KOPT-K1 (cell line): ENCODE results near the gene PIK3CD.
"Not testable (repeated sequence)": the region's sequence is repeated elsewhere in the genome, so short reads cannot be mapped to it uniquely, and the experiment has no call there.

Experiments used
- H3K27ac ChIP-seq: fragments of 200-600 bp; sonication (generic); 2 replicates; pipeline ENCODE4 v1.5.1; 2016; ENCODE audit warnings: antibody characterized with exemption, mild to moderate bottlenecking, low read depth, low read length; ENCODE audit not compliant: poor library complexity, severe bottlenecking
- H3K36me3 ChIP-seq: fragments of 200-600 bp; sonication (generic); 2 replicates; pipeline ENCODE4 v1.5.1; 2017; ENCODE audit warnings: antibody characterized with exemption, mild to moderate bottlenecking, low read length, moderate library complexity; ENCODE audit not compliant: insufficient read depth
- H3K9me3 ChIP-seq: fragments of 200-600 bp; sonication (generic); 2 replicates; pipeline ENCODE4 v1.5.1; 2017; ENCODE audit warnings: antibody characterized with exemption, low read length, mild to moderate bottlenecking; ENCODE audit not compliant: insufficient read depth, poor library complexity, severe bottlenecking

PIK3CD gene

GRCh38 chr1:9658199-9658598 is 6.7 kb downstream of the PIK3CD start:
- no peak overlapping the region for H3K27ac ChIP-seq
- H3K36me3 ChIP-seq = peaks cover 21% of the 10 kb centered on the region
- H3K9me3 ChIP-seq = no peaks in the 10 kb centered on the region

DNA sequence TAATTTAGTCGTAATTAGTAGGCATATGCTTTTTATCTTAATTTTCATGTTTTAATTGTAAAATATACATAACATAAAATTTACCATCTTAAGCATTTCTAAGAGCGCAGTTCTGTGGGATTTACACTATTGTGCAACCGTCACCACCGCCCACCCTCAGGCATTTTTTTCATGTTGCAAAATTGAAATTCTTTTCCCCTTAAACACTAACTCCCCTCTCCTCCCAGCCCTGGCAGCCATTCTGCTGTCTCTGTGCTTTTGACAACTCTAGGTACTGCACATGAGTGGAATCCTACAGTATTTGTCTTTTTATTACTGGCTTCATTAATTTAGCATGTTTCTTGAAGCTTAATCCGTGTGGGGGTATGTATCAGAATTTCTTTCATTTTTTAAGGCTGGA is 7.8 kb downstream of the PIK3CD start:
- H3K9me3 ChIP-seq = no peaks in the 10 kb centered on the region
- peaks cover 23% of the 10 kb centered on the region for H3K36me3 ChIP-seq
- no peak overlapping the region for H3K27ac ChIP-seq

DNA sequence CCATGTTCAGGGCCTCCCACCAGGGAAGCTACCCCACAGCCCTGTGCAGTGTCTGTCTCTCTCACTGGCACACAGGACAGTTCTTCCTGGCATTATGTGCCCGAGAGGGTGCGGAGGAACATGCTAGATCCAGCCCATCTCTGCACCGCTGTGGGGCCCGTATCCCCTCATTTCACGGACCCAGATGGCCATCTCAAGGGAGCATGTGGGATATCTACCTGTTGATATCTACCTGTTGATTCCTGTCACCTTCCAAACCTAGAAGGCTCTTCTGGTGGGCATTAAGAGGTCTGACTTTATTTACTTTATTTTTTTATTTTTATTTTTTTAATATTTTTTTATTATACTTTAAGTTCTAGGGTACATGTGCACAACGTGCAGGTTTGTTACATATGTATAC is 11.7 kb downstream of the PIK3CD start:
- Histone ChIP-seq H3K9me3 (no peaks in the 10 kb centered on the region), H3K36me3 (peaks cover 43% of the 10 kb centered on the region), H3K27ac (no peak overlapping the region)

GRCh38 chr1:9665193-9665592 is 13.7 kb downstream of the PIK3CD start:
- peaks cover 53% of the 10 kb centered on the region for H3K36me3 ChIP-seq
- no peaks in the 10 kb centered on the region for H3K9me3 ChIP-seq
- H3K27ac ChIP-seq = no peak overlapping the region

GRCh38 chr1:9668080-9668479 is 16.5 kb downstream of the PIK3CD start:
- H3K9me3 ChIP-seq = no peaks in the 10 kb centered on the region
- no peak overlapping the region for H3K27ac ChIP-seq
- H3K36me3 ChIP-seq = peaks cover 70% of the 10 kb centered on the region

- Histone ChIP-seq H3K9me3 (no peaks in the 10 kb centered on the region), H3K27ac (no peak overlapping the region), H3K36me3 (peaks cover 70% of the 10 kb centered on the region)
These were observed 18.6 kb downstream of the PIK3CD start for GRCh38 chr1:9670085-9670484.

GRCh38 chr1:9671377-9672140 is 20.0 kb downstream of the PIK3CD start:
- peaks cover 73% of the 10 kb centered on the region for H3K36me3 ChIP-seq
- H3K9me3 ChIP-seq = no peaks in the 10 kb centered on the region
- no peak overlapping the region for H3K27ac ChIP-seq

DNA sequence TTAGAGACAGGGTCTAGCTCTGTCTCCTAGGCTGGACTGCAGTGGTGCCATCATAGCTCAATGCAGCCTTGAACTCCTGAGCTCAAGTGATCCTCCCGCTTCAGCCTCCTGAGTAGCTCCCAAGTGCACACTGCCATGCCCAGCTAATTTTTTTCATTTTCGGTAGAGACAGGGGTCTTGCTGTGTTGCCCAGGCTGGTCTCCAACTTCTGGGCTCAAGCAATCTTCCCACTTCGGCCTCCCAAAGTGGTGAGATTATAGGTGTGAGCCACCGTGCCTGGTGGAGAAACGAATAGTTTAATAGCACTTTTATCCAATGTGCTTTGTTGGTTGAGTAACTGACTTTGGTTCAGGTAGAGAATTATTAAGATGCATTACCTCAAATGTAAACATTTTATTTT is 20.9 kb downstream of the PIK3CD start:
- H3K36me3 ChIP-seq = peaks cover 69% of the 10 kb centered on the region
- H3K27ac ChIP-seq = no peak overlapping the region
- no peaks in the 10 kb centered on the region for H3K9me3 ChIP-seq

GRCh38 chr1:9675393-9675792 is 23.9 kb downstream of the PIK3CD start:
- H3K9me3 ChIP-seq = no peaks in the 10 kb centered on the region
- peaks cover 44% of the 10 kb centered on the region for H3K36me3 ChIP-seq
- H3K27ac ChIP-seq = no peak overlapping the region

- peaks cover 37% of the 10 kb centered on the region for H3K36me3 ChIP-seq
- H3K27ac ChIP-seq = peak overlapping the region; percentile 9
- H3K9me3 ChIP-seq = not testable (repeated sequence)
These were observed 24.6 kb downstream of the PIK3CD start for GRCh38 chr1:9676128-9676527.

DNA sequence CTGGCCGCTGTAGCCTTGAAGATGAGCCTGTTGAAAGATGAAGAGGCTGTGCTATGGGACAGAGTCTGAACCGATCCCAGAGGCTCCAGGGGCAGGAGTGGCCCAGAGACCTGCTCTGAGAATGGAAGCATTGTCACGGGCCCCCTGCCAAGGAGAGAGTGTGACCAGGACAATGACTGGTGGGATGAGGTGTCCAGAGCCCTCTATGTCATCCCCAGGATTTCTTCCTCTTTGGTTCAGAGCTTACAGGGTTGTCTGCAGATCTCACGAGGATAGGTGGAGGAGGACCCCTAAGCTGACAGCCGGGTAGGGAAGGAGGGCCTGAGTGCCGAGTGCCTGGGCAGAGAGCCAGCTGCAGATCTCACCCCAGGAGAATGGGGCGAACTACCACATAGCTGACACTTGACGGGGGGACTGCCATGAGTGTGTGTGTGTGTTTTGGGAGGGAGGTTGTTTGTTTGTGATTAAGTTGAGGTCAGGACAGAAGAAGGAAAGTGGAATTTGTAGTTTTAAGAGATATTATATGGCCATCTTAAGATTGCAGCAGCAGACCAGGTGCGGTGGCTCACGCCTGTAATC is 25.4 kb downstream of the PIK3CD start:
- H3K36me3 ChIP-seq = peaks cover 29% of the 10 kb centered on the region

DNA sequence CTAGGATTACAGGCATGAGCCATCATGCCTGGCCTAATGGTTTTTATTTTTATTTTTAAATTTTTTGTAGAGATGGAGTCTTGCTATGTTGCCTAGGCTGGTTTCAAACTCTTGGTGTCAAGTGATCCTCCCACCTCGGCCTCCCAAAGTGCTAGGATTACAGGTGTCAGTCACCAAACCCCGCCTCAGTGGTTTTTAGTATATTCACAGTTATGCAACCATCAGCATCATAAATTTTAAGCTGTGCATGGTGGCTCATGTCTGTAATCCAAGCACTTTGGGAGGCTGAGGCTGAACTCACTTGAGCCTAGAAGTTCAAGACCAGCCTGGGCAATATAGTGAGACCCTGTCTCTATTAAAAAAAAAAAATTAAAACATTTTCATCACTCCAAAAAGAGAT is 28.6 kb downstream of the PIK3CD start:
- Histone ChIP-seq H3K36me3 (peaks cover 7% of the 10 kb centered on the region; the same call in 1 of the 2 replicates), H3K9me3 (no peaks in the 10 kb centered on the region), H3K27ac (no peak overlapping the region)

More for the DNA sequence above, 25.4 kb downstream of the PIK3CD start:
- H3K27ac ChIP-seq = peak overlapping the region; percentile 9
- no peaks in the 10 kb centered on the region for H3K9me3 ChIP-seq

- no peak overlapping the region for H3K27ac ChIP-seq
- no peaks in the 10 kb centered on the region for H3K9me3 ChIP-seq
- H3K36me3 ChIP-seq = peaks cover 7% of the 10 kb centered on the region; the same call in 1 of the 2 replicates
These were observed 29.3 kb downstream of the PIK3CD start for GRCh38 chr1:9680828-9681227.

DNA sequence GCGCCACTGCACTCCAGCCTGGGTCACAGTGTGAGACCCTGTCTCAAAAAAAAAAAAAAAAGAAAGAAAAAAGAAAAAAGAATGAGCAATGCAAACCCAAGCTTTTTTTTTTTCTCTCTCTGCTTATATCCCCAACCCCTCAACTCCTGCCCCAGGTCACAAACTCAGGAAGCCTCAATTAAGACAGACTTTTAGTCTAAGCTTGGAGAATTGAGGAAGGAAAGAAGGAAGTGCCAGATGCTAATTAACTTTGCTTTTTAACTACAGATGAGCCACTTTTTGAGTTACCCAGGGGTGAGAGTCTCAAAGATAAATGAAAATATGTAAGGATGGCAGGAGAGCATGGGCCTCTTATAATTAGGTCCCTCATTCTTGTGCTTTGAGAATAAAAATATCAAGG is 33.3 kb downstream of the PIK3CD start:
- H3K36me3 ChIP-seq = no peaks in the 10 kb centered on the region
- no peak overlapping the region for H3K27ac ChIP-seq
- H3K9me3 ChIP-seq = no peaks in the 10 kb centered on the region

- H3K9me3 ChIP-seq = no peaks in the 10 kb centered on the region
- peaks cover 9% of the 10 kb centered on the region; the same call in 1 of the 2 replicates for H3K36me3 ChIP-seq
- peak overlapping the region; percentile 27 for H3K27ac ChIP-seq
These were observed 35.8 kb downstream of the PIK3CD start for GRCh38 chr1:9687120-9687873.
